WTC11 (cell line): ENCODE results near the gene ESYT3. TPM values are rescaled to one million over a fixed set of nuclear protein-coding genes. Genes with fewer than 3 reads are reported as not detected.
"Not testable (repeated sequence)": the region's sequence is repeated elsewhere in the genome, so short reads cannot be mapped to it uniquely, and the experiment has no call there.

Experiments
- ATAC-seq: fragments of 200-7000 bp; cut with Tn5 transposase; 2 replicates; pipeline ENCODE4 v1.10.0; 2021; ENCODE audit warnings: mild to moderate bottlenecking, moderate library complexity
- CTCF ChIA-PET: fragments of 300-600 bp; sonication (Branson Sonifier 250); formaldehyde crosslinking; loops from one replicate; lab custom pipeline; 2021; ENCODE audit warnings: antibody characterized with exemption; lab: Charles Lee
- POLR2A ChIA-PET: fragments of 350-600 bp; sonication (Branson Sonifier 250); formaldehyde crosslinking; loops from one replicate; lab custom pipeline; 2021; ENCODE audit warnings: antibody characterized with exemption; lab: Charles Lee
- DNase-seq: peaks from one replicate; pipeline ENCODE4 v3.0.0; 2021; ENCODE audit warnings: low spot score
- H3K27ac Mint-ChIP-seq: 2 replicates; pipeline ENCODE4 v1.8.0; 2021; ENCODE audit warnings: mixed read lengths
- H3K27me3 Mint-ChIP-seq: 2 replicates; pipeline ENCODE4 v1.8.0; 2021; ENCODE audit warnings: low read depth, mild to moderate bottlenecking, moderate library complexity, mixed read lengths
- H3K36me3 Mint-ChIP-seq: 2 replicates; pipeline ENCODE4 v1.8.0; 2021; ENCODE audit warnings: mixed read lengths
- H3K4me1 Mint-ChIP-seq: 2 replicates; pipeline ENCODE4 v1.8.0; 2022; ENCODE audit warnings: mixed read lengths
- H3K4me3 Mint-ChIP-seq: 2 replicates; pipeline ENCODE4 v1.8.0; 2021; ENCODE audit warnings: mild to moderate bottlenecking, moderate library complexity, mixed read lengths
- H3K9me3 Mint-ChIP-seq: 2 replicates; pipeline ENCODE4 v1.8.0; 2021; ENCODE audit warnings: mixed read lengths
- ATF6 ChIP-seq: sonication (generic); formaldehyde crosslinking; IDR thresholded peaks from 2 replicates; pipeline ENCODE4 v1.8.1; 2023; ENCODE audit warnings: mild to moderate bottlenecking, missing genetic modification reagents
- CBFB ChIP-seq: sonication (generic); formaldehyde crosslinking; IDR thresholded peaks from 2 replicates; pipeline ENCODE4 v1.8.1; 2022; ENCODE audit warnings: mild to moderate bottlenecking, low read depth, missing genetic modification reagents
- CREM ChIP-seq: sonication (generic); formaldehyde crosslinking; IDR thresholded peaks from 2 replicates; pipeline ENCODE4 v1.8.1; 2022; ENCODE audit warnings: mild to moderate bottlenecking, missing genetic modification reagents, moderate library complexity
- CTCF ChIP-seq: fragments of 200-600 bp; IDR thresholded peaks from 2 replicates; pipeline ENCODE4 v1.8.0; 2022; ENCODE audit warnings: antibody characterized with exemption
- JAZF1 ChIP-seq: fragments of 250-450 bp; sonication (Bioruptor Pico); IDR thresholded peaks from 2 replicates; pipeline ENCODE4 v1.9.0; 2021; ENCODE audit warnings: moderate library complexity, mild to moderate bottlenecking, inconsistent platforms
- MAX ChIP-seq: sonication (generic); formaldehyde crosslinking; IDR thresholded peaks from 2 replicates; pipeline ENCODE4 v1.8.0; 2022; ENCODE audit warnings: mild to moderate bottlenecking, missing genetic modification reagents
- PREB ChIP-seq: sonication (generic); formaldehyde crosslinking; IDR thresholded peaks from 2 replicates; pipeline ENCODE4 v1.8.1; 2022; ENCODE audit warnings: mild to moderate bottlenecking, missing genetic modification reagents, moderate library complexity, borderline replicate concordance
- ZBTB43 ChIP-seq: sonication (generic); formaldehyde crosslinking; IDR thresholded peaks from 2 replicates; pipeline ENCODE4 v1.8.1; 2023; ENCODE audit warnings: mild to moderate bottlenecking, missing genetic modification reagents
- ZNF281 ChIP-seq: sonication (generic); formaldehyde crosslinking; IDR thresholded peaks from 2 replicates; pipeline ENCODE4 v1.8.0; 2023; ENCODE audit warnings: mild to moderate bottlenecking, missing genetic modification reagents
- total RNA-seq: library from RNA; stranded (reverse); gene quantifications from 3 replicates; pipeline ENCODE4 v1.2.3, GENCODE V29; 2021

The ESYT3 gene
- total RNA-seq, 1 experiment from 2014 or later = 6.4 TPM

- no peak; the same call in 1 of the 2 replicates for TF ChIP-seq MAX (CRISPR knock-in tag)
- peak; percentile 43; the same call in 1 of the 2 replicates for TF ChIP-seq CREM (CRISPR knock-in tag)
- no peak for TF ChIP-seq JAZF1
Measured at GRCh38 chr3:138408751-138409570, 25.5 kb upstream of the ESYT3 start (continued).

- DNase-seq (no peak), ATAC-seq (no peak)
- no peaks in the 10 kb centered on the region for H3K36me3 Mint-ChIP-seq
- TF ChIP-seq ZNF281 (CRISPR knock-in tag) = no peak
- TF ChIP-seq, all 79 proteins: peak for 0
- H3K27ac Mint-ChIP-seq = no peak overlapping the region
- H3K4me1 Mint-ChIP-seq = peaks cover 42% of the 10 kb centered on the region
- peaks cover 5% of the 10 kb centered on the region for H3K27me3 Mint-ChIP-seq
- H3K4me3 Mint-ChIP-seq = no peak overlapping the region
- ChIA-PET CTCF (interaction anchor here (0.5 to 0.8 kb wide), 2 partner anchors 66 to 86 kb away, joined by 3 to 5 read pairs; no protein-coding TSS in a partner anchor), POLR2A (no interaction called here)
- peaks cover 2% of the 10 kb centered on the region; the same call in 1 of the 2 replicates for H3K9me3 Mint-ChIP-seq
Measured at GRCh38 chr3:138412821-138413551, 21.4 kb upstream of the ESYT3 start.

GRCh38 chr3:138416236-138416635 lies 18.2 kb upstream of the ESYT3 start:
- H3K27ac Mint-ChIP-seq, POLR2A ChIA-PET, ATAC-seq, CTCF ChIA-PET, H3K4me3 Mint-ChIP-seq, DNase-seq: not testable (repeated sequence)
- H3K27me3 Mint-ChIP-seq = peaks cover 14% of the 10 kb centered on the region
- peaks cover 13% of the 10 kb centered on the region for H3K4me1 Mint-ChIP-seq
- peaks cover 22% of the 10 kb centered on the region for H3K9me3 Mint-ChIP-seq
- peaks cover 12% of the 10 kb centered on the region for H3K36me3 Mint-ChIP-seq

GRCh38 chr3:138417559-138417982 lies 16.8 kb upstream of the ESYT3 start:
- TF ChIP-seq ATF6 (CRISPR knock-in tag) = no peak
- no peak for TF ChIP-seq ZBTB43 (CRISPR knock-in tag)
- peak; percentile 91 for TF ChIP-seq CTCF
- TF ChIP-seq CBFB = 0 out of 2 replicates have a peak, but pooled peaks have one; percentile 30
- TF ChIP-seq PREB = no peak
- TF ChIP-seq, all 79 proteins: peak for 2
- Mint-ChIP-seq H3K27ac (no peak overlapping the region), H3K4me1 (peaks cover 15% of the 10 kb centered on the region), H3K36me3 (peaks cover 22% of the 10 kb centered on the region), H3K9me3 (peaks cover 35% of the 10 kb centered on the region), H3K27me3 (peaks cover 27% of the 10 kb centered on the region), H3K4me3 (no peak overlapping the region)
- ChIA-PET CTCF (interaction anchor here (0.6 to 2.7 kb wide), 50 partner anchors 8 to 562 kb away, joined by 3 to 37 read pairs (median 5); partner anchors contain the start of genes ESYT3 and MRAS), POLR2A (interaction anchor here (0.5 to 0.9 kb wide), 2 partner anchors 17 to 193 kb away, joined by 3 to 7 read pairs; partner anchors contain the start of gene ESYT3)
- DNase-seq (peak; percentile 88), ATAC-seq (peak; percentile 97)
